Smooth muscle cell (in vitro differentiated cells): ENCODE results near the gene MBTPS1. TPM values are rescaled to one million over a fixed set of nuclear protein-coding genes. Genes with fewer than 3 reads are reported as not detected.

ENCODE experiments used
- DNase-seq: peaks from one replicate; lab custom pipeline; 2025; ENCODE audit not compliant: unreplicated experiment; lab: John Stamatoyannopoulos, UW
- H2AFZ ChIP-seq: fragments of 200-600 bp; sonication (generic); 2 replicates; pipeline ENCODE4 v1.6.0; 2016; ENCODE audit warnings: antibody characterized with exemption, low read depth, mild to moderate bottlenecking
- H3F3A ChIP-seq: fragments of 200-600 bp; sonication (generic); 2 replicates; pipeline ENCODE4 v1.6.0; 2017; ENCODE audit warnings: antibody characterized with exemption, low read depth
- H3K27ac ChIP-seq: fragments of 200-600 bp; sonication (generic); 2 replicates; pipeline ENCODE4 v1.5.1; 2016; ENCODE audit warnings: low read depth, mild to moderate bottlenecking
- H3K27me3 ChIP-seq: fragments of 200-600 bp; sonication (generic); 2 replicates; pipeline ENCODE4 v1.6.1; 2016; ENCODE audit warnings: low read depth, mild to moderate bottlenecking
- H3K36me3 ChIP-seq: fragments of 200-600 bp; sonication (generic); 2 replicates; pipeline ENCODE4 v1.5.1; 2016; ENCODE audit warnings: low read depth
- H3K4me1 ChIP-seq: fragments of 200-600 bp; sonication (generic); 2 replicates; pipeline ENCODE4 v1.5.1; 2016; ENCODE audit warnings: low read depth
- H3K4me2 ChIP-seq: fragments of 200-600 bp; sonication (generic); 2 replicates; pipeline ENCODE4 v1.6.0; 2016; ENCODE audit warnings: mild to moderate bottlenecking
- H3K4me3 ChIP-seq: fragments of 200-600 bp; sonication (generic); 2 replicates; pipeline ENCODE4 v1.5.1; 2016; ENCODE audit warnings: mild to moderate bottlenecking
- H3K79me2 ChIP-seq: fragments of 200-600 bp; sonication (generic); 2 replicates; pipeline ENCODE4 v1.6.0; 2016; ENCODE audit warnings: low read depth, mild to moderate bottlenecking
- H3K9ac ChIP-seq: fragments of 200-600 bp; sonication (generic); 2 replicates; pipeline ENCODE4 v1.6.0; 2016; ENCODE audit warnings: low read depth
- H3K9me3 ChIP-seq: fragments of 200-600 bp; sonication (generic); replicated peaks from 2 replicates; pipeline ENCODE4 v1.5.1; 2016; ENCODE audit warnings: low read depth
- H4K20me1 ChIP-seq: fragments of 200-600 bp; sonication (generic); 2 replicates; pipeline ENCODE4 v1.6.0; 2016; ENCODE audit warnings: low read depth
- WGBS: methylation state at CpG from one replicate; pipeline ENCODE4 v1.1.7; 2016; ENCODE audit warnings: low lambda C conversion rate; 5-methylcytosine and 5-hydroxymethylcytosine counted together
- polyA plus RNA-seq: library from polyadenylated mRNA; unstranded; fragments of >200 nt; fragmentation: Nextera tagmentation; extraction: Ambion mirVana; gene quantifications from 2 replicates; pipeline ENCODE4 v1.2.1, GENCODE V29; 2016
- total RNA-seq: library from RNA; depleted of rRNA; stranded (reverse); fragments of >200 nt; gene quantifications from 2 replicates; pipeline ENCODE4 v1.2.3, GENCODE V29; 2014
- TF ChIP-seq, protein P1 (sequence below): fragments of 200-600 bp; sonication (generic); IDR thresholded peaks from 2 replicates; pipeline ENCODE4 v1.5.1; 2017; ENCODE audit warnings: borderline replicate concordance, mild to moderate bottlenecking, antibody characterized with exemption; ENCODE audit not compliant: insufficient read depth, poor library complexity, severe bottlenecking

The MBTPS1 gene
- total and polyA plus RNA-seq, 2 experiments from 2014 or later, result 51.9 to 68.9 TPM

GRCh38 chr16:84055801-84056634 lies 60.7 kb downstream of the MBTPS1 start:
- no peak overlapping the region for H3K27ac ChIP-seq
- WGBS, result 89% methylated on average over 19 of the region's 19 CpGs
- no peaks in the 10 kb centered on the region for H4K20me1 ChIP-seq
- DNase-seq, result no peak
- H3K4me1 ChIP-seq, result no peaks in the 10 kb centered on the region
- TF ChIP-seq, protein P1, sequence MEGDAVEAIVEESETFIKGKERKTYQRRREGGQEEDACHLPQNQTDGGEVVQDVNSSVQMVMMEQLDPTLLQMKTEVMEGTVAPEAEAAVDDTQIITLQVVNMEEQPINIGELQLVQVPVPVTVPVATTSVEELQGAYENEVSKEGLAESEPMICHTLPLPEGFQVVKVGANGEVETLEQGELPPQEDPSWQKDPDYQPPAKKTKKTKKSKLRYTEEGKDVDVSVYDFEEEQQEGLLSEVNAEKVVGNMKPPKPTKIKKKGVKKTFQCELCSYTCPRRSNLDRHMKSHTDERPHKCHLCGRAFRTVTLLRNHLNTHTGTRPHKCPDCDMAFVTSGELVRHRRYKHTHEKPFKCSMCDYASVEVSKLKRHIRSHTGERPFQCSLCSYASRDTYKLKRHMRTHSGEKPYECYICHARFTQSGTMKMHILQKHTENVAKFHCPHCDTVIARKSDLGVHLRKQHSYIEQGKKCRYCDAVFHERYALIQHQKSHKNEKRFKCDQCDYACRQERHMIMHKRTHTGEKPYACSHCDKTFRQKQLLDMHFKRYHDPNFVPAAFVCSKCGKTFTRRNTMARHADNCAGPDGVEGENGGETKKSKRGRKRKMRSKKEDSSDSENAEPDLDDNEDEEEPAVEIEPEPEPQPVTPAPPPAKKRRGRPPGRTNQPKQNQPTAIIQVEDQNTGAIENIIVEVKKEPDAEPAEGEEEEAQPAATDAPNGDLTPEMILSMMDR, result no peak
- no peak overlapping the region for H3K4me3 ChIP-seq
- H3K79me2 ChIP-seq, result no peaks in the 10 kb centered on the region
- H3F3A ChIP-seq, result no peaks in the 10 kb centered on the region
- no peak overlapping the region for H3K4me2 ChIP-seq
- H3K27me3 ChIP-seq, result no peaks in the 10 kb centered on the region
- H3K9me3 ChIP-seq, result no peaks in the 10 kb centered on the region
- H3K36me3 ChIP-seq, result no peaks in the 10 kb centered on the region
- H3K9ac ChIP-seq, result no peak overlapping the region
- H2AFZ ChIP-seq, result no peak overlapping the region

- no peak overlapping the region for H3K9ac ChIP-seq
- no peaks in the 10 kb centered on the region for H4K20me1 ChIP-seq
- no peak for DNase-seq
- no peak overlapping the region for H3K27ac ChIP-seq
- H3K4me2 ChIP-seq, result no peak overlapping the region
- no peaks in the 10 kb centered on the region for H3K9me3 ChIP-seq
- no peak overlapping the region for H3K4me3 ChIP-seq
- TF ChIP-seq, protein P1, result no peak
- WGBS, result 94% methylated on average over 5 of the region's 5 CpGs
- H2AFZ ChIP-seq, result no peak overlapping the region
- no peaks in the 10 kb centered on the region for H3K79me2 ChIP-seq
- no peaks in the 10 kb centered on the region for H3F3A ChIP-seq
- H3K4me1 ChIP-seq, result no peaks in the 10 kb centered on the region
- H3K27me3 ChIP-seq, result no peaks in the 10 kb centered on the region
- H3K36me3 ChIP-seq, result no peaks in the 10 kb centered on the region
These were observed 61.4 kb downstream of the MBTPS1 start for GRCh38 chr16:84055366-84055765.

- 90% methylated on average over 13 of the region's 13 CpGs for WGBS
- H3K79me2 ChIP-seq, result no peaks in the 10 kb centered on the region
These were observed 61.8 kb downstream of the MBTPS1 start for GRCh38 chr16:84054916-84055315.

More at GRCh38 chr16:84054916-84055315, 61.8 kb downstream of the MBTPS1 start:
- no peak overlapping the region for H3K9ac ChIP-seq
- H3K36me3 ChIP-seq, result no peaks in the 10 kb centered on the region
- TF ChIP-seq, protein P1, result no peak
- no peak overlapping the region for H3K4me3 ChIP-seq
- no peaks in the 10 kb centered on the region for H3K27me3 ChIP-seq
- H3F3A ChIP-seq, result no peaks in the 10 kb centered on the region
- no peak for DNase-seq
- H3K4me2 ChIP-seq, result no peak overlapping the region
- no peak overlapping the region for H2AFZ ChIP-seq
- no peaks in the 10 kb centered on the region for H3K9me3 ChIP-seq
- H3K4me1 ChIP-seq, result no peaks in the 10 kb centered on the region
- H3K27ac ChIP-seq, result no peak overlapping the region
- H4K20me1 ChIP-seq, result no peaks in the 10 kb centered on the region
